Hepatocyte (in vitro differentiated cells): ENCODE data around the gene ATP6V0A1.

ENCODE experiments used
- CTCF ChIP-seq: fragments of 200-600 bp; sonication (generic); IDR thresholded peaks from 2 replicates; pipeline ENCODE4 v1.5.1; 2016; ENCODE audit warnings: antibody characterized with exemption, mild to moderate bottlenecking; ENCODE audit not compliant: poor library complexity
- EZH2 ChIP-seq: fragments of 200-600 bp; sonication (generic); IDR thresholded peaks from 2 replicates; pipeline ENCODE4 v1.6.1; 2016; ENCODE audit warnings: antibody characterized with exemption, mild to moderate bottlenecking, borderline replicate concordance
- EZH2phosphoT487 ChIP-seq: fragments of 200-600 bp; sonication (generic); IDR thresholded peaks from one replicate; pipeline ENCODE4 v1.6.1; 2018; ENCODE audit warnings: antibody characterized with exemption, mild to moderate bottlenecking, low read depth, moderate library complexity; ENCODE audit not compliant: unreplicated experiment, severe bottlenecking

DNA sequence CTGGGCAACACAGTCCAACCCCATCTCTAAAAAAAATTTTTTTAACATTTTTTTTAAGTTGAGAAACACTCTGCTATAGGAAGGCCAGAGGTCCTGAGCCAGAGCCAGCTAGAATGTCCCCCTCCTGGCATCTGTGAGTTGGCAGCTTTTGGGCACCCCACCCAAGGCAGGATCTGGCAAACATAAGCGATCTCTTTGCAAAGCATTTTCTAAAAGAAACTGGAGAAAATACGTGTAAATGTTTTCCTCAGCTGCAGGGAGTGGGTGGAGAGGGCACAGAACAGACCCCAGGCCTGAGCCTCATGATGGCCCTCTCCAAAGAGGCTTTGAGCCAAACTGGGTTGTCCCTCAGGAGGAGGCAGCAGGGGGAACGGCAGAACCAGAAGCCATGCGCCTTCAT, 47.3 kb upstream of the ATP6V0A1 start:
- TF ChIP-seq CTCF: no peak
- no peak for TF ChIP-seq EZH2phosphoT487
- TF ChIP-seq EZH2: no peak
